ENCODE measurements around the gene HIVEP2. TPM values are rescaled to one million over a fixed set of nuclear protein-coding genes. Genes with fewer than 3 reads are reported as not detected.

Gene HIVEP2
- total RNA-seq, 1 experiment from 2014 or later, result 3.0 TPM

- H3K27ac ChIP-seq (ENCODE audit: low read length), result no peak overlapping the region
- no peaks in the 10 kb centered on the region for H3K9me3 ChIP-seq (ENCODE audit: low read length)
- DNase-seq, result no peak
- no peaks in the 10 kb centered on the region for H3K9me2 ChIP-seq (replicated peaks; ENCODE audit: insufficient read depth, low read length)
- no peak overlapping the region for H3K4me3 ChIP-seq (ENCODE audit: low read length)
- H4K20me1 ChIP-seq (ENCODE audit: insufficient read depth, low read depth, low read length), result no peaks in the 10 kb centered on the region
- no peaks in the 10 kb centered on the region for H3K27me3 ChIP-seq (ENCODE audit: low read length)
- no peaks in the 10 kb centered on the region for H3K36me3 ChIP-seq (ENCODE audit: insufficient read depth, low read length)
- no peak overlapping the region for H2AFZ ChIP-seq (ENCODE audit: low read length)
- H3K4me1 ChIP-seq (ENCODE audit: low read length), result no peaks in the 10 kb centered on the region
- no peak overlapping the region for H3K9ac ChIP-seq (ENCODE audit: low read length)
- no peaks in the 10 kb centered on the region for H3K79me2 ChIP-seq (ENCODE audit: low read length)
- H3K4me2 ChIP-seq (ENCODE audit: low read depth, low read length, poor library complexity, severe bottlenecking), result no peak overlapping the region
These were observed 44.6 kb downstream of the HIVEP2 start for GRCh38 chr6:142900227-142900971.

- Histone ChIP-seq H3K4me2 (ENCODE audit: low read depth, low read length, poor library complexity, severe bottlenecking) (no peak overlapping the region), H3K9me3 (ENCODE audit: low read length) (no peaks in the 10 kb centered on the region), H3K36me3 (ENCODE audit: insufficient read depth, low read length) (no peaks in the 10 kb centered on the region), H3K27ac (ENCODE audit: low read length) (no peak overlapping the region), H3K9ac (ENCODE audit: low read length) (no peak overlapping the region), H3K27me3 (ENCODE audit: low read length) (no peaks in the 10 kb centered on the region), H3K79me2 (ENCODE audit: low read length) (no peaks in the 10 kb centered on the region), H3K4me3 (ENCODE audit: low read length) (no peak overlapping the region), H3K9me2 (replicated peaks; ENCODE audit: insufficient read depth, low read length) (no peaks in the 10 kb centered on the region), H2AFZ (ENCODE audit: low read length) (no peak overlapping the region), H4K20me1 (ENCODE audit: insufficient read depth, low read depth, low read length) (no peaks in the 10 kb centered on the region), H3K4me1 (ENCODE audit: low read length) (no peaks in the 10 kb centered on the region)
- DNase-seq, result no peak
These were observed 45.8 kb downstream of the HIVEP2 start for GRCh38 chr6:142898927-142899895.

GRCh38 chr6:142897659-142898058 is 47.3 kb downstream of the HIVEP2 start:
- no peak for DNase-seq
- no peaks in the 10 kb centered on the region for H3K36me3 ChIP-seq (ENCODE audit: insufficient read depth, low read length)
- no peak overlapping the region for H3K27ac ChIP-seq (ENCODE audit: low read length)
- H3K9ac ChIP-seq (ENCODE audit: low read length), result no peak overlapping the region
- H2AFZ ChIP-seq (ENCODE audit: low read length), result no peak overlapping the region
- no peaks in the 10 kb centered on the region for H3K79me2 ChIP-seq (ENCODE audit: low read length)
- no peaks in the 10 kb centered on the region for H3K27me3 ChIP-seq (ENCODE audit: low read length)
- no peak overlapping the region for H3K4me3 ChIP-seq (ENCODE audit: low read length)
- no peaks in the 10 kb centered on the region for H4K20me1 ChIP-seq (ENCODE audit: insufficient read depth, low read depth, low read length)
- H3K4me1 ChIP-seq (ENCODE audit: low read length), result no peaks in the 10 kb centered on the region
- no peaks in the 10 kb centered on the region for H3K9me3 ChIP-seq (ENCODE audit: low read length)
- H3K9me2 ChIP-seq (replicated peaks; ENCODE audit: insufficient read depth, low read length), result no peaks in the 10 kb centered on the region
- no peak overlapping the region for H3K4me2 ChIP-seq (ENCODE audit: low read depth, low read length, poor library complexity, severe bottlenecking)

GRCh38 chr6:142896732-142897131 is 48.2 kb downstream of the HIVEP2 start:
- no peak overlapping the region for H2AFZ ChIP-seq (ENCODE audit: low read length)
- no peak overlapping the region for H3K27ac ChIP-seq (ENCODE audit: low read length)
- no peaks in the 10 kb centered on the region for H3K4me1 ChIP-seq (ENCODE audit: low read length)
- H3K36me3 ChIP-seq (ENCODE audit: insufficient read depth, low read length), result no peaks in the 10 kb centered on the region
- DNase-seq, result no peak
- H3K9ac ChIP-seq (ENCODE audit: low read length), result no peak overlapping the region
- no peaks in the 10 kb centered on the region for H3K9me2 ChIP-seq (replicated peaks; ENCODE audit: insufficient read depth, low read length)
- H3K4me2 ChIP-seq (ENCODE audit: low read depth, low read length, poor library complexity, severe bottlenecking), result no peak overlapping the region
- no peaks in the 10 kb centered on the region for H4K20me1 ChIP-seq (ENCODE audit: insufficient read depth, low read depth, low read length)
- no peaks in the 10 kb centered on the region for H3K79me2 ChIP-seq (ENCODE audit: low read length)
- no peaks in the 10 kb centered on the region for H3K9me3 ChIP-seq (ENCODE audit: low read length)
- H3K4me3 ChIP-seq (ENCODE audit: low read length), result no peak overlapping the region
- no peaks in the 10 kb centered on the region for H3K27me3 ChIP-seq (ENCODE audit: low read length)

GRCh38 chr6:142893088-142893487 is 51.9 kb downstream of the HIVEP2 start:
- Histone ChIP-seq H2AFZ (ENCODE audit: low read length) (no peak overlapping the region), H4K20me1 (ENCODE audit: insufficient read depth, low read depth, low read length) (no peaks in the 10 kb centered on the region), H3K4me2 (ENCODE audit: low read depth, low read length, poor library complexity, severe bottlenecking) (no peak overlapping the region), H3K9ac (ENCODE audit: low read length) (no peak overlapping the region), H3K4me3 (ENCODE audit: low read length) (no peak overlapping the region), H3K9me2 (replicated peaks; ENCODE audit: insufficient read depth, low read length) (no peaks in the 10 kb centered on the region), H3K4me1 (ENCODE audit: low read length) (no peaks in the 10 kb centered on the region), H3K27ac (ENCODE audit: low read length) (no peak overlapping the region), H3K27me3 (ENCODE audit: low read length) (no peaks in the 10 kb centered on the region), H3K36me3 (ENCODE audit: insufficient read depth, low read length) (no peaks in the 10 kb centered on the region), H3K79me2 (ENCODE audit: low read length) (no peaks in the 10 kb centered on the region), H3K9me3 (ENCODE audit: low read length) (no peaks in the 10 kb centered on the region)
- no peak for DNase-seq

DNA sequence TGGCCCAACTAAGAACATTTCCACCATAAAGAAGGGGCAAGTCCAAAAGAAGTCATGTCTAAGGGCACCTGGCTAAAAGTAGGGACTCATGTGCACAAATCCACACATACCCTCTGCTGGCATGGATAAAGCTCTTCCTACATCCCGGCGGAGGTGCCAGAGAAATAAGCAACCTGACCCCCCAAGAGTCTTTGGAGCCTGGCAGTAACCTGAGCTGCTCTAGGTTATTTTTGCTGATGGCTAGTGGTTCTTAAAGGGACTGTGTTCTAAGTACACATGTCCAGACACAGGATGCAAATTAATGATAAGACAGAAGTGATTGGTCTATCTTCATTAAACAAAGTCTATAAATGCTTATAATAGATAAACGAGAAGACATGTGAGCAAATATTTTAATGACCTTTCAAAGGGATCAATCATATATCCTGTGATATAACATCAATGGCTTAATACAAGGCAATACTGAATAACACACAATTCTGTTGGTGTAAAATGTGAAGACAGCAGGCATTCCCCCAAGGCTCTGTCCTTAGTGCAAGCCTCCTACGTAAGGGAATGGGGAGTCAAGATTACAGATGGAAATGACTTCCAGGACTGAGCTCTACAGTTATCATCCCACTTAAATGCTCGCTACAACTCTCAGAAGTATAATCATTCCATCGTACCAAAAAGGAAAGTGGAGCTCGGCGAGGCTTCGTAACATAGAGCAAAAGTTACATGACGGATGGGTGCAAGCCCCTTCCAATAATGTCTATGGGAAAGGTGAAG is 52.5 kb downstream of the HIVEP2 start:
- no peaks in the 10 kb centered on the region for H3K27me3 ChIP-seq (ENCODE audit: low read length)
- no peak for DNase-seq
- no peaks in the 10 kb centered on the region for H4K20me1 ChIP-seq (ENCODE audit: insufficient read depth, low read depth, low read length)
- H2AFZ ChIP-seq (ENCODE audit: low read length), result no peak overlapping the region
- 0 out of 2 replicates have a peak, but pooled peaks cover under 1% of the 10 kb centered on the region for H3K4me1 ChIP-seq (ENCODE audit: low read length)
- no peak overlapping the region for H3K27ac ChIP-seq (ENCODE audit: low read length)
- H3K4me3 ChIP-seq (ENCODE audit: low read length), result no peak overlapping the region
- no peaks in the 10 kb centered on the region for H3K9me3 ChIP-seq (ENCODE audit: low read length)
- no peaks in the 10 kb centered on the region for H3K79me2 ChIP-seq (ENCODE audit: low read length)
- H3K36me3 ChIP-seq (ENCODE audit: insufficient read depth, low read length), result no peaks in the 10 kb centered on the region
- no peak overlapping the region for H3K9ac ChIP-seq (ENCODE audit: low read length)
- H3K9me2 ChIP-seq (replicated peaks; ENCODE audit: insufficient read depth, low read length), result no peaks in the 10 kb centered on the region
- no peak overlapping the region for H3K4me2 ChIP-seq (ENCODE audit: low read depth, low read length, poor library complexity, severe bottlenecking)

GRCh38 chr6:142891454-142891853 is 53.5 kb downstream of the HIVEP2 start:
- Histone ChIP-seq H3K79me2 (ENCODE audit: low read length) (no peaks in the 10 kb centered on the region), H2AFZ (ENCODE audit: low read length) (no peak overlapping the region), H3K27ac (ENCODE audit: low read length) (no peak overlapping the region), H3K9me3 (ENCODE audit: low read length) (no peaks in the 10 kb centered on the region), H4K20me1 (ENCODE audit: insufficient read depth, low read depth, low read length) (no peaks in the 10 kb centered on the region), H3K4me3 (ENCODE audit: low read length) (no peak overlapping the region), H3K4me1 (ENCODE audit: low read length) (0 out of 2 replicates have a peak, but pooled peaks cover 3% of the 10 kb centered on the region), H3K4me2 (ENCODE audit: low read depth, low read length, poor library complexity, severe bottlenecking) (no peak overlapping the region), H3K9me2 (replicated peaks; ENCODE audit: insufficient read depth, low read length) (no peaks in the 10 kb centered on the region), H3K27me3 (ENCODE audit: low read length) (no peaks in the 10 kb centered on the region), H3K36me3 (ENCODE audit: insufficient read depth, low read length) (no peaks in the 10 kb centered on the region), H3K9ac (ENCODE audit: low read length) (no peak overlapping the region)
- DNase-seq, result no peak

DNA sequence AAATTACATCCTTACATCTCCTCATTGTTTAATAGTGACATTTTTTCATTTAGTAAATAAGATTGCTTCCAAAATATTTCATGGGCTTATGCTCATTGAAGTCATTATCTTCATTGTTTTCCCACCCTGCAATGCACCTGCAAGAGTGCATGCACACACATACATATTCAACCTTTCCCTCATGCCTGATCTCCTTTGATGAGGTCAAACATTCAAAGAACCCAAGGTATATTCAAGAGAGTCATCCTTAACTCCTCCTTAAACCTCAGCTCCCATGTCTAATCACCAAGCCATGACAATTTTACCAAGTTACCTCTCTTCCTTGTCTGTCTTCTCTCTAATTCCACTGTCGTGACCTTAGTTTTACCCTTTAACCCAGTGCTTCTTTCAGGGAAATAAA is 56.5 kb downstream of the HIVEP2 start:
- no peak overlapping the region for H3K4me3 ChIP-seq (ENCODE audit: low read length)
- H3K27ac ChIP-seq (ENCODE audit: low read length), result no peak overlapping the region
- no peak overlapping the region for H3K9ac ChIP-seq (ENCODE audit: low read length)
- H3K4me1 ChIP-seq (ENCODE audit: low read length), result peaks cover 10% of the 10 kb centered on the region; the same call in 1 of the 2 replicates
- H3K4me2 ChIP-seq (ENCODE audit: low read depth, low read length, poor library complexity, severe bottlenecking), result no peak overlapping the region
- H3K9me3 ChIP-seq (ENCODE audit: low read length), result no peaks in the 10 kb centered on the region
- no peaks in the 10 kb centered on the region for H3K36me3 ChIP-seq (ENCODE audit: insufficient read depth, low read length)
- no peaks in the 10 kb centered on the region for H3K27me3 ChIP-seq (ENCODE audit: low read length)
- no peak overlapping the region for H2AFZ ChIP-seq (ENCODE audit: low read length)
- no peaks in the 10 kb centered on the region for H3K9me2 ChIP-seq (replicated peaks; ENCODE audit: insufficient read depth, low read length)
- DNase-seq, result no peak
- H3K79me2 ChIP-seq (ENCODE audit: low read length), result no peaks in the 10 kb centered on the region
- H4K20me1 ChIP-seq (ENCODE audit: insufficient read depth, low read depth, low read length), result no peaks in the 10 kb centered on the region
